Right lobe of liver (tissue), 4 donors: ENCODE measurements around the gene TBX21.

Source experiments
- POLR2A ChIP-seq: fragments of 450-650 bp; IDR thresholded peaks from one replicate; pipeline ENCODE4 v1.6.1; 2017; ENCODE audit warnings: antibody characterized with exemption, mild to moderate bottlenecking
- TF ChIP-seq, protein P1 (sequence below), 4 donors: fragments of 200-600 bp in 3 of 4; fragments of 450-650 bp in 1 of 4; IDR thresholded peaks; one replicate each; pipeline versions ENCODE4 v1.5.1 to v1.8.0; 2016 to 2022; ENCODE audit warnings: antibody characterized with exemption in 4 of 4, mild to moderate bottlenecking in 2 of 4
- donor health status: DM: no; HTN: no; CAD: no.
- donor health status: DM: no; HTN: no; CAD: no.
- donor health status: DM: no; HTN: yes; CAD: no.

DNA sequence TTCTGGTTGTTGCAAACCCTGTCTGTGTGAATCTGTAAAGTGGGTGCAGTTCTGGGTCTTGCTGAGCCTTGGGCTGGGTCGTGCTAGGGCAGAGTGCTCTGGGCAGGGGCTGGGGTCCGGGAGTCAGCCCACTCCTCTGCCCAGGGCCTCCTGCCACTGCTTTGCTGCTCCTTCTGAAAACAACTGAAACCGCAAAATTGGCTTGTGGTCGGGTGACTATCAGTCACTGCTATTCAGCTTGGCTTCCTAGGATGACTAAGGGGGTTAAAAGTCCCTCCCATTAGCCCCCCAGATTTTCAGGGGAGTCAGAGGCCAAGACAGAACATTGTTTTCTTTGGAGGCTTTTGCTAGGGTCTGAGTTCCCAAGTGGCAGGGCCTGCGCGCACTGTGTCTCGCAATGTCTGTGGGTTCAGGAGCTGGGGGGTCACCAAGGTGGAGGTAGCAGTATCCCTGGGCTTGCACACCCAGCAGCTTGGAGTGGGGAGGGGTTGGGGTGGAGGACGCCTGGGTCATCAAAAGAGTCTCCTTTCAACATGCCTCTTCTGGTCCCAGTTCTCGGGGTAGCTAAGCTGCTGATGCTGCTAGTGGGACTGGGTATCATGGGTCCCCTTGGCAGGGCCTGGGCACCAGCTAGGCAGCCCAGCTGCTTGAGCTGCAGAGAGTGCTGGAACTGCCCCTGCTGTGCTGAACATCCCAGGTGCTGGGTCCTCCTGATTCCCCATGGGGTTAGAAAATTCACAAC lies 13.5 kb upstream of the TBX21 start:
- TF ChIP-seq, protein P1, sequence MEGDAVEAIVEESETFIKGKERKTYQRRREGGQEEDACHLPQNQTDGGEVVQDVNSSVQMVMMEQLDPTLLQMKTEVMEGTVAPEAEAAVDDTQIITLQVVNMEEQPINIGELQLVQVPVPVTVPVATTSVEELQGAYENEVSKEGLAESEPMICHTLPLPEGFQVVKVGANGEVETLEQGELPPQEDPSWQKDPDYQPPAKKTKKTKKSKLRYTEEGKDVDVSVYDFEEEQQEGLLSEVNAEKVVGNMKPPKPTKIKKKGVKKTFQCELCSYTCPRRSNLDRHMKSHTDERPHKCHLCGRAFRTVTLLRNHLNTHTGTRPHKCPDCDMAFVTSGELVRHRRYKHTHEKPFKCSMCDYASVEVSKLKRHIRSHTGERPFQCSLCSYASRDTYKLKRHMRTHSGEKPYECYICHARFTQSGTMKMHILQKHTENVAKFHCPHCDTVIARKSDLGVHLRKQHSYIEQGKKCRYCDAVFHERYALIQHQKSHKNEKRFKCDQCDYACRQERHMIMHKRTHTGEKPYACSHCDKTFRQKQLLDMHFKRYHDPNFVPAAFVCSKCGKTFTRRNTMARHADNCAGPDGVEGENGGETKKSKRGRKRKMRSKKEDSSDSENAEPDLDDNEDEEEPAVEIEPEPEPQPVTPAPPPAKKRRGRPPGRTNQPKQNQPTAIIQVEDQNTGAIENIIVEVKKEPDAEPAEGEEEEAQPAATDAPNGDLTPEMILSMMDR (IDR thresholded peaks at IDR 0.05) = no peak
- TF ChIP-seq POLR2A = no peak
